ENCODE data around the gene MRGPRG. TPM values are rescaled to one million over a fixed set of nuclear protein-coding genes. Genes with fewer than 3 reads are reported as not detected.

The MRGPRG gene
- total and polyA plus RNA-seq, 2 of the 8 experiments (the other 6 are each of a cell fraction or from before 2014, with no cell fraction given) = not detected

DNA sequence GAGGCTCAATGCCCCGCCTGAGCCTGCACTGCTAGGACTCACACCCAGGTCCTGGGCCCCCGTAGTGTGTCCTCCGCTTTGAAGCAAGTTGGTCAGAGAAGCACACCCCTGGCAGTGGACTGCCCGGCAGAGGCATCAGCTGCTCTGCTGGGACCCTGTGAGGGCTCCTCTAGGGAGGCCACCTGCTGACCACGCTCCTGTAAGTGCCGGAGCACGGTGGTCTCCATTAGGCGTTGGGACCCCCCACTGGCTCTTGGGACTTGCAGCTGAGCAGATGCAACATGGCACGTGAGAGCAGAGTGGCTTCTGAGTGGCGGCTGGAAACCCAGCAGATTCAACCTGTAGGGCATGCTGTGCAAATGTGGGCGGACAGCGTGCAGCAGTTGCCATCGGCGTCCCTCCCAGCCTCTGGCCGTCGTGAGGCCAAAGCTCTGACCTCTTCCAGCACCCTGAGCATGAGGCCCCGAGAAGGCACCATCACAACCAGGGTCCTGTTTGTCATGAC, 16.9 kb downstream of the MRGPRG start (continued):
- TF ChIP-seq CHD7 (IDR thresholded peaks at IDR 0.05; ENCODE audit: insufficient replicate concordance, low read length) (no peak), SAP30 (IDR thresholded peaks at IDR 0.05; ENCODE audit: insufficient read depth, insufficient replicate concordance, low read length) (no peak), SRF (IDR thresholded peaks at IDR 0.05; ENCODE audit: low read depth, low read length) (no peak), CHD2 (IDR thresholded peaks at IDR 0.05; ENCODE audit: low read length) (no peak)
